T-helper 1 cell treated with Interleukin-12 subunit alpha and Interleukin-12 subunit beta and Interleukin-4 antibody, amounts not matched to agents 30 ng/mL and 1 ng/mL, for 36 hours (primary cell): ENCODE measurements around the gene CACNA2D4. TPM values are rescaled to one million over a fixed set of nuclear protein-coding genes. Genes with fewer than 3 reads are reported as not detected.

Experiments used
- intact Hi-C: fragments of 100-400 bp; cut with micrococcal nuclease; formaldehyde crosslinking; loops from one replicate; pipeline ENCODE4 v1.15.1; 2024
- total RNA-seq: library from RNA; stranded (reverse); gene quantifications from 2 replicates; pipeline ENCODE4 v1.2.3, GENCODE V29; 2022

CACNA2D4 gene
- total RNA-seq, 1 donor from 2014 or later: 15.1 TPM

DNA sequence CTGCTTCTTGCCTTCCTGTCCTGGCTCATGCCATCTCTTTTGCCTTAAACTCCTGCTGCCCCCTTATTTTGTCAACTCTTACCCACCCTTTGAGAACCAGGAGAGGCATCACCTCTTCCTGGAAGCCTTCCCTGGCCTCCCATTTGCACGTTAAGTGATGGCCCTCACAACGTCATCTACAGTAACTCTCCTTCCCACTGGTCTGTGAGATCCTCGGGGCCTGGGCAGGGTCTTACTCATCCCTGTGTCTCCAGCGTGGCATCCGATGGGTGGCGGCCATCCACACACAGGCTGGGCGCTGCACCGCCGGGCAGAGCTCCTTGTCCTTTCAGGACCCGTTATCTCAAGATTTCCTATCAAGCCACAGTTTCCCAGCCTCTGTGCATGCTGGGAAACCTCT, 16.8 kb upstream of the CACNA2D4 start:
- intact Hi-C loops: no loop called here

DNA sequence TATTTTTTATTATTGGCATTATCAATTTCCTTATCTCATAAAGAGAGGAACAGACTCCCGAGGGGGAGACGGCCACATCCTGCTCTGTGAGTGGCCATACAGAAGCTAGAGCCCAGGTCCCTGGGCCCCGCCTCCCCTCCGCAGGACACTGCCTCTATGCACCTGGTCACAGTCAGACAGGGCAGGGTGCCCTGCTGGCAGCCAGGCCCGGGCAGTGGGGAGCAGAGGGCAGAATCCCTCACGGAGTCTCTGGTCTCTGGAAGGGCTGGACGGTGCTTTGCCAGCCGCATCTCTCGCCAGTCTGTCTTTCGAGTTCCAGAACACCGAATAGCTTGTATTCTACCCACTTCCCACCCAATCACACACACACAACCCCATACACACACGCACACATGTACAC, 16.4 kb upstream of the CACNA2D4 start:
- intact Hi-C loops: no loop called here

DNA sequence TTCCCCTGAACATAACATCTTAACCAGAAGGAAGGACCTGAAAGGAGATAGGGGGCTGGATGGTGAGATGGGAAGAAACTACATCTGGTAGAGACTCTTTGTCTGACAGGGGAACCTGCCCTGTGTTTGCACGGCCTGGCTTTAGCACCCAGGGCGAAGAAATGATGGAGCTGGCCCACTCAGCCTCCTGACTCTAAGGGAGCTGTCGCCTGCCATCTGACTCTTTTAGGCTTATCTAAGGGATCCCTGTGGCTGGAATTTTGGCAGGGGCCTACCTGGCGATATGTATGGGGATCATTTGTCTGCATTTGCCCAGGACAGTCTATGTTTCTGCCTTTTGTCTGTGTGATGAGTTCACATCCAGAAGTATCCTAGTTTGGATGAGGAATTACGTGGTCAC, 15.6 kb upstream of the CACNA2D4 start:
- intact Hi-C loops: no loop called here

DNA sequence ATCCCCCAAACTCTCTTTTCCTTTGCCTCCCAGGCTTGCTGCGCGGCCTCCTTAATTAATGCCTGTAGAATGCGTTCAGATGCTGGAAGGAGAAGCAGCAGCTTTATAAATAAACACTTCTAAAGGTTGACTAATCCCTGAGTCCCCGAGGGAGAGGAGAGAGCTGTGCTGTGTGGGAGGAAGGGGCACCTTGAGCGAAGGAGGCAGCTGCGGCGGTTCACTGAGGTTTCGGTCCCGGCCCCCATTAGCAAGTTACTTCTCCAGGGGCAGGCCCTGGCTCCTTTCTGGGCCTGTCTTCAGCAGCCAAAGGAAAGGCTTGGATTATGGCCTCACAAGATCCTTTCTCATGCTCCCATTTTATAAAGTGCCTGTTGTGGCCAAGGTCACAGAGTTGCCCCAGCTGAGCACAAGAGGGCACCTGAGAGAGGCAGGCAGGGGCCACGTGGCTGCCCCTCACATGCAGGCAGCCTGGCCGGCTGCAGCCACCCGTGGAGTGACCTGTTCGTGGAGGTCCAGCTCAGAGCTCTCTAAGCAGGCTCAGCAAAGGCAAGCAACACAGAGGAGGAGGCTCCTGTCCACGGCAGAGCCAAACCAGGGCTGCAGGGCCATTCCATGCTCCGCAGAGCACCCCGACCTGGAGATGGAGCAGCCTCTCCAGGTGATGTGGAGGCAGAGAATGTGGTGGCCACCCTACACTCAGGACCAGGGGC, 15.0 kb upstream of the CACNA2D4 start:
- intact Hi-C loops: no loop called here

DNA sequence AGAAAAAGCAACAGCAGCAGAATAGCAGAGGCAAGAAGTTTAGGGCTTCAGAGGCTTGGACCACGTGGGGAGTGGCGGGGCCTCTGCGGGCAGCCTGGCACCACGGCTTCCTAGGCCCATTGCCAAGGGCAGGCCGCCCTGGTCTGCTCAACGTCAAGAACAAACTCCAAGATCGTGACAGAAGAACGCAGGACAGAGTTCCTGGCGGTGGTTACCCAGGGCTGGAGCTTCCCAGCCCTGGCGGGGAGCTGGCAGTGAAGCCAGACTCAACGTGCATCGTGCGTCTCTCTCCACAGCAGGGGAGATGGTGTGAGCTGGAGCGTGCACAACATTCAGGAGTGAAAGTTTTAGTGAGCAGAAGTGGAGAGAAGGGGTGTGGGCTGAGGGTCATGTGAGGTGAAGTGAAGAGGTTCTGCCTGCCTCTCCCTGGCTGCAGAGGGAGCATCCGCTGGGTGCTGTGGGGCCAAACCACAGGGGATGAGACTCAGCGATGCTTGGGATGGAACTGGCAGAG, 13.9 kb upstream of the CACNA2D4 start:
- intact Hi-C loops: no loop called here

DNA sequence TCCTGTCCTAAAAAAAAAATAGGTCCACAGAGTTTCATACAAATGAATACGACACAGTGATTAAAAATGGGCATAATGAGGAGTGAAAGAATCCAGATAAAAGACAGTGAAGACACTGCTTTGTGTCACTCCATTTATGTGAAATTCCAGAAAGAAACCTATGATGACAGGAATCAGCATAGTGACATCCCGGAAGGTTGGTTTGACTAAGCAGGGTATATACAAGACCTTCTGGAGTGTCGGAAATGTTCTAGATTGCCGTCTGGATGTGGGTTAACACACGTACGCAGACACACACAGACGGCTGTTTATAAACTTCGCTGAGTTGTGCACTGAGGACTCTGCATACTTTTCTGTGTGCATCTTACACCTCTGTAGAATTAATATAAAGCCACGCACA, 13.2 kb upstream of the CACNA2D4 start:
- intact Hi-C loops: no loop called here

DNA sequence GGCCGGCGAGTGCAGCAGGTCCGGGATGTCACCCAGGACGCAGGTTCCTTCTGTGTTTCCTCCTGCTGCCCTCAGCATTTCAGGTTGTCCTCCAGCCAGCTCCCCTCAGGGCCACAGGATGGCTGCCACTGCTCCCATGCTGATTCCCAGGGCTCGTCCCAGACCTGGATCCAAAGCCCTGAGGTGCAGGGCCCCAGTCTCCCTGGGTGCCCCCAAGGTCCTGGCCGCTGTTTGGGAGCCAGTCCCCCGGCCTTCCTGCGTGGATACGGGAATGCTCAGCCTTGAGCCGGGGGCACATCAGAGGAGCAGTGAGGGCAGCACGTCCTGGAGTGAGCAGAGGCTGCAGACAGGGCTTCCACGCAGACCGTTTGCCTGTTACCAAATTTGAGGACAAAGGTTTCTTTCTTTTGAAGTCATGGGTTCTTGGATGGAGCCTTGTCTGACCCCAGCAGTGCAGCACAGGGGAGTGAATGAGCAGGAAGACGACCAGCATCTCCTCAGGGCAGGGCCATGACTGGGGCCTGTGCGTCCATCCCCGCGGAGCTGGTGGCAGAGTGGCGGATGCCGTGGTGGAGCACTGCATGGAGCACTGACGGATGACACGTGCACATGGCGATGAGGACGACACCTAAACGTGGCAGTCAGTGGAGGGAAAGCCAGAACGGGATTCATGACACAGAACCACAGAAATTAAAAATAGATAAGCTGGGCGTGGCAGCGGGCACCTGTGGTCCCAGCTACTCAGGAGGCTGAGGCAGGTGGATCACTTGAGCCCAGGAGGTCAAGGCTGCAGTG, 12.5 kb upstream of the CACNA2D4 start:
- intact Hi-C loops: no loop called here

DNA sequence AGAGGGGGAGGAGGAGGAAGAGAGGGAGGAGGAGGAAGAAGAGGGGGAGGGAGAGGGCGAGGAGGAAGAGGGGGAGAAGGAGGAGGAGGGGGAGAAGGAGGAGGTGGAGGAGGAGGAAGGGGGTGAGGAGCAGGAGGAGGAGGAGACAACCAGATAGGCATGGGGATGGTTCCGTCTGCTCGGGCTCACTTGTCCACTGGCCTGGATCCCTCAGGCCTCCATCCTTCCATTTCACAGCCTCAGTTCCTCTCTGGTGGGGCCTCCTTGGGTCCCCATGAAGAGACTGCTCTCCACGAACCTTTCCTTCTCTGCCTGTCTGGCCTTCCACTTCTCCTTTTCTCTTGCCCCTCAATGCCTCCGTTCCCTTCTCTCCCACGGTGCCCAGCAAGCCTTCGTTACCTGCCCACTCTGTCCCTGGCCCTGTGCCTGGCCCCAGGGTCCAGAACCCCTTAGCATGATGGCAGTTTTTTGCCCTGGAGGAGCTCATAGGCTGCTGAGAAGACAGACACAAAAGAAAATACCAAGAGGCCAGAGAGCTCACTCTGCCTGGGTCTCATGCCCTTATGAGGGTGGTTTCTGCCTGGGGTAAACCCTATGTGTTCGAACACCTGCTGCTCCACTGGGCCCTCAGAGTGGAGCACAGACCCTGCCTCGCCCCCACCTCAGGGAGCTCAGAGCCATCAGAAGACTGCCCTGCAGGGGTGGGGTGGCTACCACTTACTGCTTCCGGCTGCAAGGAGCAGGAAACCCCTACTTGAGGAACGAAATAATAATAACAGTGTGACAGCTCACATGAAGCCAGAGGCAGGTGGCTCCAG, 11.7 kb upstream of the CACNA2D4 start:
- intact Hi-C loops: no loop called here

DNA sequence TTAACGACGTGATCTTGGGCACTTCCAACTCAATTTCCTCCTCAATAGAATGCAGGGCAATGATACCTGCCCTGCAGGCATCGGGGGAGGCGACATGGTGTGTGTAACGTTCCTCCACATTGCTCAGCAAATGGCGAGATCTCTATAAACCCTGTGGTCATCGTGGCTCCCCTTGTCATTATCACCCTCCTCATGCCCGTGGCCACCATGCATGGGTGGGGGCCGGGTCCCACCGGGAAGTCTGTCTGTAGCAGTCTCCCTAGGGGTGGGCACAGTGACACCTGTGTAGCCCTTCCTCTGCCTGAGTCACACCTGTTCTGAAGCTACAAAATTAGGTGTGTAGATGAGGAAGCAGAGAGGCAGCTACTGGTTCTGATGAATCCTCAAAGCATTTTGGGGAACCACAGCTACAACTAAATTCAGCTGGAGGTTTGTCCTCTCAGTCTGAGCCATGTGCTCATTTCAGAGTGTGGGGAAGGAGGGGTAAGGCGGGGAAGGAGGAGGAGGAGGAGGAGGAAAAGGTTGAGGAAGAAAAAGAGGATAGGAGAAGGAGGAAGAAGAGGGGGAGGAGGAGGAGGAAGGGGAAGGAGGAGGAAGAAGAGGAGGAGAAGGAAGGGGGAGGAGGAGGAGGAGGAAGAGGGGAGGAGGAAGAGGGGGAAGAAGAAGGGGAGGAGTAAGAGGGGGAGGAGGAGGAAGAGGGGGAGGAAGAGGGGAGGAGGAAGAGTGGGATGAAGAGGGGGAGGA, 11.0 kb upstream of the CACNA2D4 start:
- intact Hi-C loops: no loop called here

DNA sequence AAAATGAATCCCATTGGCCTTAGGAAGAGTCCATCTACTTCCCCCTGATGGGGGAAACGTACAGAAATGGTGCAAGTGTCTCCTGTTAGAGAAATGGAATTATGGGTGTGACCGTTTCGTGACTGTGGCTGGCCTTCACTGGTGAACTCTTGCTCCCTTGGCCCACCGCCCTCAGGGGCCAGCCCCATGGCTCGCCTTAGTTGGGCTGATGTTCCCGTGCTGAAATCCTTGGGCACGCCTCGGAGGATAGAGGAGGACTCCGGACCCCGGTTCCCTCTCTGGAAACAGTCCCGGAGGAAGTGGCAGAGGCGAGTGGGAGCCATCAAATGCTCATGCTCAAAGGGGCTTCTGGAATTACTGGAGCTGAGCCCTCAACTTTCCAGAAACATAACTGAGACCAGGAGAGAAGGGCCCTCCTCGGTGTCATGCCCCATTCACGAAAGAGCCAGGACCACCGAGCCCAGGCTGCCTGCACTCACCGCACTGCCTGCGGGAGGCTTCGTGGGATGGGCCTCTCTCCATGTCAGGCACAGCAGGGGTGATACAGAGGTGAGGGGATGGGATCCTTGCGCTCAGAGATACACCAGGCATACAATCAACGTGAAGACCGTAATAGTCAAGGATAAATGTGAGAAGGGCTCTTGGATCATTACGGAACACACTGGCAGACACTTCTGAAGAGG, 10.1 kb upstream of the CACNA2D4 start:
- intact Hi-C loops: no loop called here

DNA sequence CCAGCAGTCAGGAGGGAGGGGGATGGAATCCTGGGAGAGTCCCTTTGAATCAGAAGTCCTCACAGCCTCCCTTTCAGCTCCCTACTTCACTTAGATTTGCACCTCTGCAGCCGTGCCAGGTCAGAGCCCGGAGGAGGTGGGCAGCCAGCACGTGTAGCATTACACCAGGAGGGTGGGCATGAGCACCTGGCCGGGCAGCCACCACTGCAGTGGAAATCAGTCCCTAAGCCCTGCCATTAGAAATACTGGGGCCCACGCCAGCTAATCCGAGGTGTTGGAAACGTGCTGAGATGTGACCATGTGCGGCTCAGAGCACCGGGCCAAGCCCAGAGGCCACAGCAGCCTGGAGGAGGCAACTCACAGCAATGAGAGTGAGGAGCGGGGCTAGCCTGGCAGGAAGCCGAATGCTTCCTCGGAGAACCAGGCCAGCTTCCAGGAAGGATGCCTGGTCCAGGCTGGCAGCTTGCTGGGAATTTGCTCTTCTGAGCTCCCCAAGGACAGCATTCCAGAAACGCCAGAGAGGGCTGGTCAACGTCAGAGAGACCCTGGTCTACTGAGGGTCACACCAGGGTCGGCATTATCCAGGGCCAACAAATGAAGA, 9.4 kb upstream of the CACNA2D4 start:
- intact Hi-C loops: no loop called here

DNA sequence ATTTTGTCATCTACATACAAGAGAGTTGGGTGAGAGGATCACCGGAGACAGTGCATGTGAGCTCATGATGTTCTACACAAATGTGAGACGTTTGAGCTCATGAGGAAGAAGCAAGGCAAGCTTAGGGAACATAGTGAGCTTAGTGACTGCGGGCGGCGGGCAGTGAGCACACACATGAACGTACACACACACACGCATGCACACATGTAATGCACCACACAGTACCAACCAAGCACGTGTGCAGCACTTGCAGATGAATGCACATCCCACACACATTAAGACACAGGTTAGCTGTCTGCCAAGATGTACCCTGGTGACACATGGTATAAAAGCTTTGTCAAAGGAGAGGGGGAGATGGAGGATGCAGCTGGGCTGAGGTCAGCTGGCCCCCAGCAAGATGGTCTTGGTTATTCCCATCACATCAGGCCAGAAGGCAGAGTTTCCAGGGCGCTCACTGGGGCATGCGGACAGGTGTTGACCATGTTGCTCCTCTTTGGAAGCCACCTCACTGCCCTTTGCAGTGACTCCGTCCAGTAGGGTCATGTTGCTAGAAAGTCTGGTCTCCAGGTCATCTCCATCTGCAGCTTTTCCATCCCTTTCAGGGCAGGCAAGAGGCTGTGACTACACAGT, 8.7 kb upstream of the CACNA2D4 start:
- intact Hi-C loops: no loop called here

DNA sequence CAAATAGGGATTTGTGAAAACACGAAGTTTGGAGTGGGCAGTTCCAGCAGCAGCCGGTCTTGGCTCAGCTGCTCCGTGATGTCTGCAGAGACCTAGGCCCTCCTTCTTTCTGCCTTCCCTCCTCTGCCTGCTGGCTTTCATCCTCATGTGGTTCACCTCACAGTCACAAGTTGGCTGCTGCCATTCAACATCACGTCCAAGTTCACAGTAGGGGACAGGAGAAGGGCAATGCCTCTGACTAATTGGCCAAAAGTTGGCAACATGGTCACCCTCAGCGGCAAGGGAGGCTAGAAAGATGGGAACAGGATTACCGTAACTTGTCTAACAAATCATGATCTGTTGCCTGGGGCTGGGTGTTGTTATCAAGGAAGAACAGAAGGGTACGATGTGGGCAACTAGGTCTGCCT, 7.8 kb upstream of the CACNA2D4 start:
- intact Hi-C loops: no loop called here

DNA sequence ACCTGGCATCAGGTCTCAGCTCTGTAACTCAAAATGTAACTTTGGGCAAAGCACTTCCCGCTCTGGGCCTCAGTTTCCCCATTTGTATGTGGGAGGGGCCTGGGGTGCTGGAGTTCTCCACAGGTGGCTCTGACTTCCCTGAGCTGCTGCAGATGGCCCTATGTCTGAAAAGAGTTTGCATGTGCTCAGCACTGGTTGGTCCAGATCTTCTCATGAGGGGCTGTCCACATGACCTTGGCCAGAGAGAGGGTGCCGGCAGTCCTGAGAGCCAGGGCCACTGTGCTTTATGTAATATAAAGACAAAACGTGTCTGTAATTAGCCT, 7.2 kb upstream of the CACNA2D4 start:
- intact Hi-C loops: no loop called here

DNA sequence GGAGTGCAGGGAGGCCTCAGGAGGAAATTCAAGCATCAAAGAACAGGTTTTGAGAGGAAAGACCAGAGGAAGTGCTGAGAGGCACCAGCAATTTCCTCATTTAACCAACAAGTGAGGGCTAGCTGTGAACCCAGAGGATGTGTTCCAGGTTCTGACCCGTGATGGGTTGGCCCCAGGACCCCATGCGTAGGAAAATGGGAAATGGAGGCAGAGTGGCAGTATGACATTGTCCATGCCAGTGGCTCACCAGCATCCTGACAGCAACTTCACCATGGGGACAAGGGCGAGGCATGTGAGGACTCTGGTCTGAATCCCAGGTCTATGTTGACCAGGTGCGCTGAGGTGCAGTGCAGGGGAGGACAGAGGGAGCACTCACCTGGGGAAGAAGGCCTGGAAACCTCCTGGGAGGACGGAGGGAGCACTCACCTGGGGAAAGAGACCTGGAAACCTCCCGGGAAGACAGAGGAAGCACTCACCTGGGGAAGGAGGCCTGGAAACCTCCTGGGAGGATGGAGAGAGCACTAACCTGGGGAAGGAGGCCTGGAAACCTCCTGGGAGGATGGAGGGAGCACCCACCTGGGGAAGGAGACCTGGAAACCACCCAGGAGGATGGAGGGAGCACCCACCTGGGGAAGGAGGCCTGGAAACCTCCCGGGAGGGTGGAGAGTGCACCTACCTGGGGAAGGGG, 6.7 kb upstream of the CACNA2D4 start:
- intact Hi-C loops: no loop called here

DNA sequence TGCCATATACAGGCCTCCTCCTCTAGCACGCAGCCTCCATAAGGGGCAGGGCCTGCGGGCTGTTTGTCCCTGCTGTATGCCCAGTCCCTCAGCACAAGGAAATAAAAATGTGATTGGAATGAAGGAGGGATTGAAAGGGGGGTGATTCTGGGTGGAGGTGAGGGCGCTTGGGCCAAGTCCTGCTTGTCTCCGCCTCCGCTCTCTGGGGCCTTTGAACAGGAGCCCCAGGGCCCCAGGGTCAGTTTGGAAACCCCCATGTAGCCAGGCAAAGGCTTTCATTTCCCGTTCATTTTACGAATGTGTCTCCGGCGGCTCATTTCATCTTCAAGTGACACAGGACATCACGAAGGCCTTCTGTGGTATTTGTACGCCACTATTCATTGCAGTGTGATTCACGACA, 4.5 kb upstream of the CACNA2D4 start:
- intact Hi-C loops: no loop called here

DNA sequence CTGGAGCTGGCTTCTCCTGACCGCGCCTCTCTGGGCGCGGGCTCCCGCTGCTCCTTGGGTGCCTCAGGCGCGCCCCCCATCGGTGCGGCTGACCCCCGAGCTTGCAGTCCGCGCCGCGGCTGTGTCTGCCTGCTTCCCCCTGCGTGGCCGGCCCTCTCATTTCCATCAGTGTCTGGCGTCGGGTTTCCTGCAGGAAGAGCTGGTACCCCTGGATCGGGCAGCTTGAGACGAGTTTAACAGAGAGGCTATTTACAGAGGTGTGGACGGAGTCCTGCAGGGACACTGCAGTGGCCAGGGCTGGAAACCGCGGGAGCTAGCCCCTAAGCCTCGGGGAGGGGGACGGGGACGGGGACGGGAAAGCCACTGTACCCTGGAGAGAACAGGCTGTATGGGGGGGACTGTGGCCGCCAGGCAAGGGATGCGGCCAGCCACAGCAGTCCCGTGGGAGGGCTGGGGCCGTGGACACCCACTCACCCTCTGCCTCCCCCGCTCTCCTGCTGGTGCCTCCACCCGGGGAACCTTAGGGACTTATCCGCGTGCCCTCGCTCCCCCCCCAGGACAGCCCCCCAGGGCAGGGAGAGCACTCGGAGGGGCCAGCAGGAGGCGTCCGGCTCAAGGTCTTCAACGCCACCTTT, 3.7 kb upstream of the CACNA2D4 start:
- intact Hi-C loops: no loop called here

DNA sequence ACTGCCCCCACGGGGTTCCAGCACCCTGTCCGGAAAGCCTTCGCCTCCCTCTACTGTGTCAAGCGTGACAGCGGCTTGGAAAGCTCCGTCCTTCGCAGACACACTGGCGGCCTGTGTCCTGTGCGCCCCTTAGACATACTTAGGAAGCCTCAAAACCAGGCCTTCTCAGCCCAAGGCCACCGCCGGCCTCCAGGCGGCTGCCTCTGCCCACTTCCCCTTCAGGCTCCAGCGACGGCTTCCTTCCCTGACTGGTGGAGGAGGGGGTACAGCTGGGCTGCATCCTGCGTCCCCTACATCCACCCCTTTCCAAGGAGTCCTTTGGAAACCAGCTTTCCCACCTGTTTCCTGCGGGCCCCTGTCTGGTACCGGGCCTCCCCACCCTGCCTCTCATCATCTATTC, 2.5 kb upstream of the CACNA2D4 start:
- intact Hi-C loops: no loop called here

DNA sequence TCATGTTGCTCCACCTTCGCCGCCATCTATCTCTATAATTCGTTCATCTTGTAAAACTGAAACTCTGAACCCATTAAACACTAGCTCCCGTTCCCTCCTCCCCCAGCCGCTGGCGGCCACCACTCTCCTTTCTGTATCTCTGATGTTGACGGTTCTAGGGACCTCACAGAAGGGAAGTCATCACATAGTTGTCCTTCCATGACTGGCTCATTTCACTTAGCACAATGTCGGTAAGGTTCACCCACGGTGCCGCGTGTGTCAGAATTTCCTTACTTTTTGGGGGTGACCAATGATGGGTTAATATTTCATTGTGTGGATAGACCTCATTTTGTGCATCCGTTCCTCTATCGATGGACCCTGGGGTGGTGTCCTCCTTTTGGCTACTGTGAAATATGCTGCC, 2.0 kb upstream of the CACNA2D4 start:
- intact Hi-C loops: no loop called here
